Gastrocnemius medialis (tissue), 4 donors: ENCODE data around the gene DTNA. TPM values are rescaled to one million over a fixed set of nuclear protein-coding genes. Genes with fewer than 3 reads are reported as not detected.
A peak's percentile ranks its signal among the peaks of the same experiment; 100 is the strongest.

Source experiments
- ATAC-seq, 2 donors: fragments of 150-250 bp; one replicate each; pipeline ENCODE4 v1.9.1; 2016
- DNase-seq, 2 donors: peaks; one replicate each; pipeline ENCODE4 v3.0.0-alpha.2; 2019
- H3K27ac ChIP-seq, 4 donors: fragments of 200-600 bp; sonication (generic); 1 replicate in 1 of 4; 2 replicates in 3 of 4; pipeline ENCODE4 v1.5.1; 2016 to 2018; ENCODE audit warnings: mild to moderate bottlenecking in 2 of 4, moderate library complexity in 1 of 4
- H3K27me3 ChIP-seq, 3 donors: fragments of 200-600 bp; sonication (generic) in 2 of 3; 1 replicate in 1 of 3; 2 replicates in 2 of 3; pipeline versions ENCODE4 v1.5.1 to v1.6.0; 2016 to 2019; ENCODE audit warnings: mild to moderate bottlenecking in 1 of 3, moderate library complexity in 1 of 3
- H3K36me3 ChIP-seq, 2 donors: fragments of 200-600 bp; sonication (generic) in 1 of 2; one replicate each; pipeline ENCODE4 v1.5.1; 2017 to 2018
- H3K4me1 ChIP-seq, 2 donors: fragments of 200-600 bp; sonication (generic) in 1 of 2; one replicate each; pipeline ENCODE4 v1.5.1; 2016 to 2017; ENCODE audit warnings: mild to moderate bottlenecking in 2 of 2
- H3K4me3 ChIP-seq, 4 donors: fragments of 200-600 bp; sonication (generic) in 3 of 4; 1 replicate in 1 of 4; 2 replicates in 3 of 4; pipeline ENCODE4 v1.5.1; 2016 to 2019; ENCODE audit warnings: mild to moderate bottlenecking in 2 of 4
- H3K9me3 ChIP-seq, 3 donors: fragments of 200-600 bp; sonication (generic) in 2 of 3; 1 replicate in 1 of 3; 2 replicates in 2 of 3; pipeline ENCODE4 v1.5.1; 2016 to 2019
- CTCF ChIP-seq, 5 experiments: fragments of 450-650 bp in 3 of 5; fragments of 200-600 bp in 2 of 5; sonication (generic) in 2 of 5; IDR thresholded peaks in 4 of 5; conservative IDR thresholded peaks in 1 of 5; 1 replicate in 4 of 5; 2 replicates in 1 of 5; pipeline ENCODE4 v1.5.1; 2016 to 2019; ENCODE audit warnings: antibody characterized with exemption in 5 of 5, mild to moderate bottlenecking in 3 of 5, moderate library complexity in 3 of 5
- POLR2A ChIP-seq, 2 donors: fragments of 450-650 bp; IDR thresholded peaks; one replicate each; pipeline ENCODE4 v1.6.1; 2017; ENCODE audit warnings: antibody characterized with exemption in 2 of 2, mild to moderate bottlenecking in 2 of 2, moderate library complexity in 2 of 2
- in situ Hi-C, 4 donors: fragments of 200-750 bp; cut with MboI; loops; one replicate each; pipeline versions ENCODE4 v1.15.0 to v1.8.0; 2017; ENCODE audit warnings: low sequenced_read_pairs in 4 of 4
- intact Hi-C: fragments of 100-400 bp; cut with DNase I; formaldehyde crosslinking; loops from one replicate; pipeline ENCODE4 v1.15.1; 2023; ENCODE audit warnings: low total_unique reads
- total RNA-seq, 4 donors: library from RNA; depleted of rRNA; stranded (reverse); fragments of >200 nt; gene quantifications; one replicate each; pipeline versions ENCODE4 v1.1.0 to v1.2.3, GENCODE V29; 2016

The DTNA gene
- total RNA-seq, 4 donors from 2014 or later, result 38.6 to 63.9 (median 56.1) TPM

DNA sequence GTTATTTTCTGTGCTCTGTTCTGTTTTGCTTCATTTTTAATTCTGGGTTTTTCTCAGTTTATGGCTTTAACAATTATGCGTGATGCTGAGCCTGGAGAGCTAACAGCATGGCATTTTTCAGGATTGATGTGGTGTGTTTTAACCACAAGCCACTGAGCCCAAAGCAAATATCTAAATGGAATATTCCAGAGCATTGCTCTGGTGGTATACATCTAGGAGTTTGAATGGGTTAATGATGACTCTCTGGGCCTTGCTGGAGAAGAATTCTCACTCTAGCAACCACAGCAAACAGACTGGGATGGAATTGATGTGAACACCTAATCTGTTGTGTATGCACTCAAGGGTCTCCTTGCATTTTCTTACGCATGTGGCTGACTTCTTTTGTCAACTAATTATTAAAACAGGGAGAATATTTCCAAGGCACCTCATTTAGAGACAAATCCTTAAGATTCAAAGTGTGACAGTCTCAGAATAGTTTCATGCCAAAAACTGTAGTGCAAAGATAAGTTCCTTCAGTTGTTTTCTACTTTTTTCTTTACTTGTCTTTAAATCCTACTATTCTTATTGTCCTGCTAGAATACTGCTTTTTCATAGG, 164.0 kb downstream of the DTNA start:
- intact Hi-C loops, result no loop called here
- TF ChIP-seq POLR2A (IDR thresholded peaks at IDR 0.05) (no peak), CTCF (IDR thresholded peaks at IDR 0.05 in 4 of 5, conservative IDR thresholded peaks at IDR 0.05 in 1 of 5) (no peak)
- Histone ChIP-seq H3K9me3 (no peaks in the 10 kb centered on the region), H3K4me3 (no peak overlapping the region), H3K27me3 (no peaks in the 10 kb centered on the region), H3K36me3 (peaks cover 0 to 4% of the 10 kb centered on the region in 2 donors), H3K4me1 (peaks cover 0 to 4% of the 10 kb centered on the region in 2 donors), H3K27ac (no peak overlapping the region)
- no peak for ATAC-seq
- DNase-seq, result no peak
- in situ Hi-C loops, result loop anchor here in 3 of 4 donors (25.0 kb wide), 1 partner anchor 263 kb away; no protein-coding TSS in a partner anchor

GRCh38 chr18:34875150-34875549, 165.1 kb downstream of the DTNA start:
- Histone ChIP-seq H3K4me1 (peaks cover 3 to 12% of the 10 kb centered on the region in 2 donors), H3K27me3 (no peaks in the 10 kb centered on the region), H3K27ac (peak overlapping the region in 2 of 4 donors; percentile 6 to 87), H3K36me3 (peaks cover 0 to 4% of the 10 kb centered on the region in 2 donors), H3K9me3 (no peaks in the 10 kb centered on the region), H3K4me3 (no peak overlapping the region)
- intact Hi-C loops (no loop called here), in situ Hi-C loops (no loop called here)
- TF ChIP-seq CTCF (IDR thresholded peaks at IDR 0.05 in 4 of 5, conservative IDR thresholded peaks at IDR 0.05 in 1 of 5) (no peak), POLR2A (IDR thresholded peaks at IDR 0.05) (no peak)
- DNase-seq (no peak), ATAC-seq (no peak)

GRCh38 chr18:34880403-34880802, 170.3 kb downstream of the DTNA start:
- Histone ChIP-seq H3K27me3 (no peaks in the 10 kb centered on the region), H3K4me3 (peak overlapping the region in 1 of 4 donors; percentile 8), H3K4me1 (peaks cover 20 to 33% of the 10 kb centered on the region in 2 donors), H3K27ac (peak overlapping the region; percentile 84 to 88 (median 86)), H3K9me3 (no peaks in the 10 kb centered on the region), H3K36me3 (peaks cover 0 to 4% of the 10 kb centered on the region in 2 donors)
- TF ChIP-seq CTCF (IDR thresholded peaks at IDR 0.05 in 4 of 5, conservative IDR thresholded peaks at IDR 0.05 in 1 of 5) (no peak), POLR2A (IDR thresholded peaks at IDR 0.05) (no peak)
- ATAC-seq, result peak; percentile 61 to 69
- in situ Hi-C loops (no loop called here), intact Hi-C loops (loop anchor here (2.0 to 5.0 kb wide), 4 partner anchors 22 to 262 kb away; partner anchors contain the start of gene MAPRE2)
- DNase-seq, result no peak

GRCh38 chr18:34880882-34881834, 171.1 kb downstream of the DTNA start:
- peak; percentile 94 to 95 for ATAC-seq
- Histone ChIP-seq H3K4me1 (peaks cover 20 to 33% of the 10 kb centered on the region in 2 donors), H3K36me3 (no peaks in the 10 kb centered on the region), H3K27me3 (no peaks in the 10 kb centered on the region), H3K4me3 (peak overlapping the region in 2 of 4 donors; percentile 8 to 15), H3K27ac (peak overlapping the region; percentile 84 to 88 (median 86)), H3K9me3 (no peaks in the 10 kb centered on the region)
- DNase-seq, result peak; percentile 49 to 72
- intact Hi-C loops (loop anchor here (2.0 to 5.0 kb wide), 4 partner anchors 22 to 261 kb away; partner anchors contain the start of gene MAPRE2), in situ Hi-C loops (no loop called here)
- TF ChIP-seq POLR2A (IDR thresholded peaks at IDR 0.05) (peak in 1 of 2 donors; percentile 36), CTCF (IDR thresholded peaks at IDR 0.05 in 4 of 5, conservative IDR thresholded peaks at IDR 0.05 in 1 of 5) (peak in 4 of 5 experiments; percentile 17 to 46 (median 36))
